ENCODE results near the gene LIPF.

LIPF gene

DNA sequence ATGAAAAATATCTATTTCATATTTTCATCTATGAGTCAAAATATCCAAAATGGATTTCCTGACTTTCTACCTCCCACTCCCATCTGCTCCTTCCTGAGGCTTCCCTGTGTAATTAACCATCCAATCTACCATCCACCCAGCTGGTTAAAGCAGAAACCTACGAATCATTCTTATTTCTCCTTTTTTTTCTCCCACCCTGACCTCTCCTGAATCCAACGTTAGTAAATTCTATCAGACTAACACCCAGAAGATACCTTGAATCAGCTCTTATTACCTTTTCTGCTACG, 3.7 kb upstream of the LIPF start:
- TF ChIP-seq EP300 (IDR thresholded peaks at IDR 0.05; ENCODE audit: borderline replicate concordance) (no peak), TCF12 (IDR thresholded peaks at IDR 0.05; ENCODE audit: low read depth) (no peak), NFIC (IDR thresholded peaks at IDR 0.05) (no peak), TEAD4 (IDR thresholded peaks at IDR 0.05) (no peak), YY1 (IDR thresholded peaks at IDR 0.05; ENCODE audit: low read depth) (no peak), ZBTB7A (IDR thresholded peaks at IDR 0.05; ENCODE audit: low read depth) (no peak), RAD21 (IDR thresholded peaks at IDR 0.05; ENCODE audit: low read depth) (no peak), MAX (IDR thresholded peaks at IDR 0.05) (no peak)
- TF ChIP-seq, protein P1, sequence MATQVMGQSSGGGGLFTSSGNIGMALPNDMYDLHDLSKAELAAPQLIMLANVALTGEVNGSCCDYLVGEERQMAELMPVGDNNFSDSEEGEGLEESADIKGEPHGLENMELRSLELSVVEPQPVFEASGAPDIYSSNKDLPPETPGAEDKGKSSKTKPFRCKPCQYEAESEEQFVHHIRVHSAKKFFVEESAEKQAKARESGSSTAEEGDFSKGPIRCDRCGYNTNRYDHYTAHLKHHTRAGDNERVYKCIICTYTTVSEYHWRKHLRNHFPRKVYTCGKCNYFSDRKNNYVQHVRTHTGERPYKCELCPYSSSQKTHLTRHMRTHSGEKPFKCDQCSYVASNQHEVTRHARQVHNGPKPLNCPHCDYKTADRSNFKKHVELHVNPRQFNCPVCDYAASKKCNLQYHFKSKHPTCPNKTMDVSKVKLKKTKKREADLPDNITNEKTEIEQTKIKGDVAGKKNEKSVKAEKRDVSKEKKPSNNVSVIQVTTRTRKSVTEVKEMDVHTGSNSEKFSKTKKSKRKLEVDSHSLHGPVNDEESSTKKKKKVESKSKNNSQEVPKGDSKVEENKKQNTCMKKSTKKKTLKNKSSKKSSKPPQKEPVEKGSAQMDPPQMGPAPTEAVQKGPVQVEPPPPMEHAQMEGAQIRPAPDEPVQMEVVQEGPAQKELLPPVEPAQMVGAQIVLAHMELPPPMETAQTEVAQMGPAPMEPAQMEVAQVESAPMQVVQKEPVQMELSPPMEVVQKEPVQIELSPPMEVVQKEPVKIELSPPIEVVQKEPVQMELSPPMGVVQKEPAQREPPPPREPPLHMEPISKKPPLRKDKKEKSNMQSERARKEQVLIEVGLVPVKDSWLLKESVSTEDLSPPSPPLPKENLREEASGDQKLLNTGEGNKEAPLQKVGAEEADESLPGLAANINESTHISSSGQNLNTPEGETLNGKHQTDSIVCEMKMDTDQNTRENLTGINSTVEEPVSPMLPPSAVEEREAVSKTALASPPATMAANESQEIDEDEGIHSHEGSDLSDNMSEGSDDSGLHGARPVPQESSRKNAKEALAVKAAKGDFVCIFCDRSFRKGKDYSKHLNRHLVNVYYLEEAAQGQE (IDR thresholded peaks at IDR 0.05; ENCODE audit: low read depth): no peak

DNA sequence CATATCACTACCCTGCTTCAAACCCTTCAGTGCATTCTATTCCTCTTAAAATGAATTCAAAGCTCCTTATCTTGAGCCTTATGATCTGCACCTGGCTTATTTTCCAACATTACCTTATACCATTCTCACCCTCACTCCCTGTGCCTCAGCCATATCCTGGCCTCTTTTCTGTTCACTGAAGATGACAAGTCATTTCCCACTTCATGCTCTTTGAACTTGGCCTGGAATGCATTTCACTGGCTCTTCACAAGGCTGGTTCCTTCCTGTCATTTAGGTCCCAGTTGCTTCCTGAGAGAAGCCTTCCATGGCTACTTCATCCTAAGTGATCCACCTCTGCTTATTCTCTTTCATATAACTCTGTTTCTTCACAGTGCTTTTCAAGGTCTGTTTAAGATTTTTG, 3.2 kb upstream of the LIPF start:
- TF ChIP-seq YY1 (IDR thresholded peaks at IDR 0.05; ENCODE audit: low read depth) (no peak), RAD21 (IDR thresholded peaks at IDR 0.05; ENCODE audit: low read depth) (no peak), CREB1 (IDR thresholded peaks at IDR 0.05; ENCODE audit: low read depth) (no peak), FOXM1 (IDR thresholded peaks at IDR 0.05; ENCODE audit: borderline replicate concordance, low read depth) (no peak), TCF12 (IDR thresholded peaks at IDR 0.05; ENCODE audit: low read depth) (no peak), CEBPB (IDR thresholded peaks at IDR 0.05) (no peak), TEAD4 (IDR thresholded peaks at IDR 0.05) (no peak), EP300 (IDR thresholded peaks at IDR 0.05; ENCODE audit: borderline replicate concordance) (no peak), EGR1 (IDR thresholded peaks at IDR 0.05) (no peak), ZBTB7A (IDR thresholded peaks at IDR 0.05; ENCODE audit: low read depth) (no peak), MAX (IDR thresholded peaks at IDR 0.05) (no peak), TAF1 (IDR thresholded peaks at IDR 0.05; ENCODE audit: low read depth) (no peak), NFIC (IDR thresholded peaks at IDR 0.05) (no peak)
- TF ChIP-seq, protein P2, sequence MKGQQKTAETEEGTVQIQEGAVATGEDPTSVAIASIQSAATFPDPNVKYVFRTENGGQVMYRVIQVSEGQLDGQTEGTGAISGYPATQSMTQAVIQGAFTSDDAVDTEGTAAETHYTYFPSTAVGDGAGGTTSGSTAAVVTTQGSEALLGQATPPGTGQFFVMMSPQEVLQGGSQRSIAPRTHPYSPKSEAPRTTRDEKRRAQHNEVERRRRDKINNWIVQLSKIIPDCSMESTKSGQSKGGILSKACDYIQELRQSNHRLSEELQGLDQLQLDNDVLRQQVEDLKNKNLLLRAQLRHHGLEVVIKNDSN (IDR thresholded peaks at IDR 0.05): no peak
- TF ChIP-seq, protein P1 (IDR thresholded peaks at IDR 0.05; ENCODE audit: low read depth): no peak

- TF ChIP-seq YY1 (IDR thresholded peaks at IDR 0.05; ENCODE audit: low read depth) (no peak), TAF1 (IDR thresholded peaks at IDR 0.05; ENCODE audit: low read depth) (no peak), MAX (IDR thresholded peaks at IDR 0.05) (no peak), RAD21 (IDR thresholded peaks at IDR 0.05; ENCODE audit: low read depth) (no peak), TCF12 (IDR thresholded peaks at IDR 0.05; ENCODE audit: low read depth) (no peak), CEBPB (IDR thresholded peaks at IDR 0.05) (no peak), NFIC (IDR thresholded peaks at IDR 0.05) (no peak), EGR1 (IDR thresholded peaks at IDR 0.05) (no peak), CREB1 (IDR thresholded peaks at IDR 0.05; ENCODE audit: low read depth) (no peak), EP300 (IDR thresholded peaks at IDR 0.05; ENCODE audit: borderline replicate concordance) (no peak), ZBTB7A (IDR thresholded peaks at IDR 0.05; ENCODE audit: low read depth) (no peak), FOXM1 (IDR thresholded peaks at IDR 0.05; ENCODE audit: borderline replicate concordance, low read depth) (no peak), TEAD4 (IDR thresholded peaks at IDR 0.05) (no peak)
- TF ChIP-seq, protein P2 (IDR thresholded peaks at IDR 0.05): no peak
- TF ChIP-seq, protein P1 (IDR thresholded peaks at IDR 0.05; ENCODE audit: low read depth): no peak
Measured at GRCh38 chr10:88661577-88661976, 2.7 kb upstream of the LIPF start.

GRCh38 chr10:88668465-88668864, 4.2 kb downstream of the LIPF start:
- TF ChIP-seq, protein P1 (IDR thresholded peaks at IDR 0.05; ENCODE audit: low read depth): no peak
- TF ChIP-seq CEBPB (IDR thresholded peaks at IDR 0.05): no peak
- no peak for TF ChIP-seq MAX (IDR thresholded peaks at IDR 0.05)
- TF ChIP-seq EP300 (IDR thresholded peaks at IDR 0.05; ENCODE audit: borderline replicate concordance): no peak
- TF ChIP-seq TEAD4 (IDR thresholded peaks at IDR 0.05): no peak
- no peak for TF ChIP-seq TCF12 (IDR thresholded peaks at IDR 0.05; ENCODE audit: low read depth)
- no peak for TF ChIP-seq EGR1 (IDR thresholded peaks at IDR 0.05)
- TF ChIP-seq TAF1 (IDR thresholded peaks at IDR 0.05; ENCODE audit: low read depth): no peak

Data from Ishikawa (cell line).